Right renal pelvis (tissue), 4 donors: ENCODE measurements around the gene PPTC7. TPM values are rescaled to one million over a fixed set of nuclear protein-coding genes. Genes with fewer than 3 reads are reported as not detected.
"Not testable (repeated sequence)": the region's sequence is repeated elsewhere in the genome, so short reads cannot be mapped to it uniquely, and the experiment has no call there.

Source experiments
- DNase-seq, 4 donors: peaks; one replicate each; pipeline ENCODE4 v3.0.0-alpha.2; 2013; ENCODE audit warnings: low read depth in 4 of 4, low spot score in 3 of 4, missing footprints in 1 of 4
- polyA plus RNA-seq, 4 donors: library from polyadenylated mRNA; unstranded; fragments of 120-200 nt; gene quantifications; one replicate each; pipeline ENCODE4 v1.2.1, GENCODE V29; 2013; ENCODE audit not compliant: insufficient read length in 4 of 4

Gene PPTC7
- polyA plus RNA-seq, 4 donors: 19.1 to 24.7 (median 24.3) TPM

DNA sequence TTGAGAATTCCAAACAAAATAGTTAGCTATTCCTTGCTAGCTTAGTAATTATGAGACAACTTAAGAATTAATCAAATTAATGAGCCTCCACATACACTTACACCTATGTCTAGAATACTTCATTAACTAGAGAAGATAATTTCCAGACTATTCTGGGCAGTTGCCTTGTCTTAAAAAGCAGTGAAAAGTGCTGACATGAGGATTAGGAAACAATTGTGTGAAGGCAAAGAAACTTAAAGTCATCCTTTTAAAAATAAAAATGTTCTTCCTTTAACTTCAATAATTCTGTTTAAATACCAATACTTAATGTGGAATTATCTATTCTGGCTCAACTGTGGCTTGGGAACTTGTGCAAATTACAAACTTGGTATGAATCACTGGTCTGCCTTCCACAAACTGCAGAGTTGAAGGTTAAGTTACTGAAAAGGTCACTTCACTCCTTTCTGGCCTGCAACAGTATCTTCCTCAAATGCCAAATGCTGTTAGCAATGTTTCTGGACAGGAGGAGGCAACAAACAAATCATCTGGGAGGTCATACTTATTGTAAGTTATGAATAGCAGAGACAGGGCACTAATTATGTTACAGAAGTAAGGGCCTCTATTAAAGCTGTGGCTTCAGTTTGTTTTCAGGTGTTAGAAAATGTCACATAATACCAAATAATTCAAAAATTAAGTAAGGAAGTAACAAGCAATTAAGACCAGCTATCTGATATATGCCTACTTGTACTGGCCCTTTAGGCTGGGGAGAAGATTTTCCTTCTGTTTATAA is 19.2 kb downstream of the PPTC7 start:
- no peak for DNase-seq

DNA sequence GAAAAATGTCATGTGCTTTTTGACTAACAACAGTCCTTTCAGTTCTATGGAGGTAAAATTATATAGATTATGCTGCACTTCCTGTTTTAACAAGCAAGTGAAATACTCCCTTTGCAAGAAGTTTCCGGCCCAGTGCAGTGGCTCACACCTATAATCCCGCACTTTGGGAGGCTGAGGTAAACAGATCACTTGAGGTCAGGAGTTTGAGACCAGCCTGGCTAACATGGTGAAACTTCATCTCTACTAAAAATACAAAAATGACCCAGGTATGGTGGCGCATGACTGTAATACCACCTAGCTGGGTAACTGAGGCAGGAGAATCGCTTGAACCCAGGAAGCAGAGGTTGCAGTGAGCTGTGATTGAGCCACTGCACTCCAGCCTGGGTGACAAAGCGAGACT is 20.7 kb downstream of the PPTC7 start:
- DNase-seq: not testable (repeated sequence)

DNA sequence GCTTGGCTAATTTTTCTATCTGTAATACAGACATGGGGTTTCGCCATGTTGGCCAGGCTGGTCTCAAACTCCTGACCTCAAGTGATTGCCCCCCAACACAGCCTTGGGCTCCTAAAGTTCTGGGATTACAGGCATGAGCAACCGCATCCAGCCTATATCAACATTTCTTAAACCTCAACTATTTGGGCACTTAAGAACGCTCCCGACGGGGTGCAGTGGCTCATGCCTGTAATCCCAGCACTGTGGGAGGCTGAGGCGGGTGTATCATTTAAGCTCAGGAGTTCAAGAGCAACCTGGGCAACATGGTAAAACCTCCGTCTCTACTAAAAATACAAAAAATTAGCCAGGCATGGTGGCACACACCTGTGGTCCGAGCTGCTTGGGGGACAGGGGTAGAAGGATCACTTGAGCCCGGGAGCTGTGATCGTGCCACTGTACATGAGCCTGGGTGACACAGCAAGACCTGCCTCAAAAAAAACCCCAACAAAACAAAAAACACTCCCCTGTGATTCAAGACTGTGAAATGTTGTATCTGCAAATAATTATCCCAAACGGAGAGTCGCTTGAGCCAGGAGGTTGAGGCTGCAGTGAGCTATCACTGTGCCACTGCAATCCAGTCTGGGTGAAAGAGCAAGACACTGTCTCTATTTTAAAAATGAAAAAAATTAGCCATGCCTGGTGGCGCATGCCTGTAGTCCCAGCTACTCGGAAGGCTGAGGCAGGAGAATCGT is 21.5 kb downstream of the PPTC7 start:
- no peak for DNase-seq

DNA sequence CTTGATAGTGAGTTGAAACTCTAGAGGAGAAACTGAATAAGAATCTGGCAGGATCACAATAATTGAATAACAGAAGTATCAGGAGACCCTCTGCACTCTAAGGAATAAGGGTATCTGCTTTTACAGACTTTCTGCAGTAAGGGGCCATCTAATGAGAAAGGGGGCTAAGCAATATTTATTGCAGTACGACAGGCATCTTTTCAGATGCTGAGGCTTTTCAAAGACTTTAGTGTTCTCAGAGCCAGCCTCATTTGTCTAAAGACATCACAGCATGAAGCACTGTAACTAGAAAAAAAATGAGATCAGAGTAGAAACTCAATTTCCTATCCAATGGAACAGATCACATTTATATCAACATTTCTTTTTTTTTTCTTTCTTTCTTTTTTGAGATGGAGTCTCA is 22.2 kb downstream of the PPTC7 start:
- no peak for DNase-seq

DNA sequence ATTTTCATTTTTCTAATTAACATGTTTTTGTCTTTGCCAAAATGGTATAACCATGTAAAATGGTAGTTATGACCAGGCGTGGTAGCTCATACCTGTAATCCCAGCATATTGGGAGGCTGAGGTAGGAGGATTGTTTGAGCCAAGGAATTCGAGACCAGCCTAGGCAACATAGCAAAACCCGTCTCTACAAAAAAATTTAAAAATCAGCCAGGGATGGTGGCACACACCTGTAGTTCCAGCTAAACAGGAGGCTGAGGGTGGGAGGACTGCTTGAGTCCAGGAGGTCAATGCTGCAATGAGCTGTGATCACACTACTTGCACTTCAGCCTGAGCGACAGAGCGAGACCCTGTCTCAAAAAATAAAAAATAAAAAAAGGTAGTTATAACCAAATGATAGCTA is 23.1 kb downstream of the PPTC7 start:
- DNase-seq: no peak

DNA sequence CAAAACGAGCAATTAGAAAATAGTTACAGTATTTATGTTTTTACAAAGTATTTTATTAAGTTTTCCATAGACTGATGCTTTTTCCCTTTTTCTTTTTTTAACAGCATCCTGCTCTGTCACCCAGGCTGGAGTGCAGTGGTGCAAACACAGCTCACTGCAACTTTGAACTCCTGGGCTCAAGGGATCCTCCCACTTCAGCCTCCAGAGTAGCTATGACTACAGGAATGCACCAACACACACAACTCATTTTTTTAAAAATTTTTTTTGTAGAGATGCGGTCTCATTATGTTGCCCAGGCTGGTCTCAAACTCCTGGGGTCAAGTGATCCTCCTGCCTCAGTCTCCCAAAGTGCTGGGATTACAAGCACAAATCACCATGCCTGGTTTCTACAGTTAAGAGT is 24.2 kb downstream of the PPTC7 start:
- DNase-seq: not testable (repeated sequence)

DNA sequence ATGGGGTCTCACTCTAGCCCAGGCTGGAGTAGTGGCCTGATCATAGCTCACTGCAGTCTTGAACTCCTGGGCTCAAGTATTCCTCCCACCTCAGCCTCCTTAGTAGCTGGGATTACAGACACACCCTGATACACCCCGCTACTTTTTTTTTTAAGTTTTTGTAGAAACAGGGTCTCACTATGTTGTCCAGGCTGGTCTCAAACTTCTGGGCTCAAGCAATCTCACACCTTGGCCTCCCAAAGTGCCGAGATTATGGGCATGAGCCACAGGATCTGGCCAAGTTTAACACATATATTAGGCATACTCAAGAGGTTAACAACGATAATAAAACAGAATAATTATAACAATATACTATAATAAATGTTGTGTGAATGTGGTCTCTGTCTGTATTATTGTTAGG is 25.8 kb downstream of the PPTC7 start:
- no peak for DNase-seq

DNA sequence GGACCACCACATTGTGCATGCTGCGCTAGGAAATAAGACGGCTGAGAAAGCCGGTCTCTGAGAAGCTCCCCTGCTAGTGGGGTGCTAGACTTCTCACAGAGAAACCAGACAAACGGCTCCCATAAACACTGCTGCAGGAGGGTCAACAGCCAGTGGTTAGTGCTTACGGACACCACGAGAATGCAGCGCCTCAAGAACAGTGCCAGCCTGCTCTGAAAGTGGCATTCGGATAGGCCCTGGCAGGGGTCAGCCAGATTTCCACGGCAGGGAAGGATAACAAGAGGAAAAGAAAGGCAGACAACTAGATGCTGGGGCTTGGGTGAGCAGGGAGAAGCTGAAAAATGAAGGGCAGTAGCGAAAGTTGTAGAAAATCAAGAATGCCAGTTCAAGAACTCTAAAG is 26.4 kb downstream of the PPTC7 start:
- no peak for DNase-seq

DNA sequence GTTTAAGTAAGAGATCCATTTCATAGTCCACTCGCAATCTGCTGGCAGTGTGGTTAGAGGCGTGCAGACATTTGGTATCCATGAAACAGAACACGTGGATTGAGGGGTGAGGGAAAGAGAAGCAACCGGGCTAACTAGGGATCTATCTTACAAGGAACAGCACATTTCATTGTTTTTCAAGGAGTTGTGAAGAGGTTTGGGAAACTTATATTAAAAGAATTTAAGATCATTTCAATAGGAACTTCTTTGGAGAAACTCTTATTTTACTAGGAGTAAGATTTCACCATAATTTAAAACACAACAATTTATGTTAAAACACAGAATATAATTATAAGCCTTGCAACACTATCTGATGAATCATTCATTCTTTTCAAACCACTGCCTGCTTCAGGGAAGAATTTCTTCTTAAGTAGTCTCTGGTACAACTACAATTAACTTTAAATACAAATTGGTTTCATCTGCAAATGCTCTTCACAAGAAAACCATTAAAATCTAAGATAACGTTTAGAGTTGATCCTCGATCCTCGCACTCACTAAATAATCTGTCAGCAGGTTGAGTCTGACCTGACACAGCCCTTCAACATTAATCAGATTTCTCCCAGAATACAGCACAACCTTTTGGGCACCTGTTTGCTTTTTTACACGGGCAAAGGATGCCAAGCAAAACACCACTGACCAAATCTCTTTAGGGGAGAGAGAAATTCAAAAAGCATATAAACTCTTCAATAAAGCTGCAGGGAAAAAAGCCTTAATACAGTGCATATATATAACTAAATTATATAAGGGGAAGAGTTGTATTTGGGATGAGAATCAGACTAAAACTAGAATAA is 27.3 kb downstream of the PPTC7 start:
- DNase-seq: no peak

DNA sequence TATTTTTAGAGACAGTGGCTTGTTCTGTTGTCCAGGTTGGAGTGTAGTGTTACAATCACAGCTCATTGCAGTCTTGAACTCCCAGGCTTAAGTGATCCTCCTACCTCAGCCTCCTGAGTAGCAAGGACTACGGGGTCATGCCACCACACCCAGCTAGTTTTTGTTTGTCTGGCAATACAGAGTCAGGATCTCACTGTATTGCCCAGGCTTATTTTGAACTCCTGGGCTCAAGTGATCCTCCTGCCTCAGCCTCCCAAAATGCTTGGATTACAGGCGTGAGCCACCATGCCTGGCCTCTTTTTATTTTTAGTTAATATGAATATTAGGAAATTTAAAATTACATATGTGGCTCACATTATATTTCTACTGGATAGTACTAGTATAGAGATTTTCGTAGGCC is 28.9 kb downstream of the PPTC7 start:
- no peak for DNase-seq

DNA sequence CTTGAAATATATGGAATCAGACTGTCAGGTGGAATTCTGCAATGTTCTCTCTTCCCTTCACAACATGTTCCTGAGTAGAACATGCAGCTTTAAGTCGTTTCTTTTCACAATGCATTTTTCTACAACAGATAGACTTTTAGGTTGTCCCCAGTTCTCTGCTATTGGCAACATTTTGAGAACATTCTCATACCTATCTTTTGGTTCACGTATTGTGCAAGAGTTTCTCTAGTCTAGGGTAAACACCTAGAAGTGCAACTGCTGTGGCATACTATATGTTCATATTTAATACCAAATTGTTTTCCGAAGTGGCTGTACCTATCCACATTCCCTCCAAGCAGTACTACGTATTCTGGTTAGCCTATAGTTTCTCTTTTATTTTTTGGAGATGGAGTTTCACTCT is 32.1 kb downstream of the PPTC7 start:
- no peak for DNase-seq

DNA sequence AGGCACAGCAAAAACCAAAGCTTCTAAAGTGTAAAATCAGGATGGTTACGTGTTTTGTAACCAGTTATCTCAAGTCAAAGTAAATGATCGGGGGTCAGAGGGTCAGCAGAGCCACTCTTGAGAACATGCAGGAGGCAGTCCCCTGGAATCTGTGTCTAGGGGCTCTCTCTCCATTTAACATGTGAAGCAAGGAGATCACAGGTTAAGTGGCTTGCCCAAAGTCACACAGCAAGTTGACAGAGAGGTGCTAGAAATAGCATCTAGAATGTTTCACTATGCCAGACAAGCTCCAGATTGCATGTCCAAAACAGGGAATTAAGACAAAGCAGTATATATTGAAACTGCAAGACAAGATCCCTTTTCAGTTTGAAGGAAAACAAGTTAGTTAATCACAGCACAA is 33.4 kb downstream of the PPTC7 start:
- DNase-seq: no peak

DNA sequence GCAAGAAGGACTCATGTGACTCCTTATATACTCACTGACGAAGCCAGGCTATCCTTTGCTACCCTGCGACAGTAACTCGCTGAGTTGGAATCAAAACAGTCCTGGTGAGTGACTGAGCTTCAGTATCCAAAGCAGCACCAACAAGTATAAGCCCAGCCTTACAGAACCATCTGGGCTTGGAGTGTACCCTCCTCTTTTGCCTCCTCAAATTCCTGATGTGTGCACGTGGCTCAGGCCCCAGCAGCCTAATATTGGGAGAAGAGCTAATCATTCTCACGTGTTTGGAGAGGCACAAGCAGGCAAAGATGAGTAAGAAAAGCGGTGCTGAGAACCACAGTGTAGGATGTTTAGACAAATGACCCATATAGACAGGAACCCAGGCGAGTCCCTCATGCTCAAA is 34.4 kb downstream of the PPTC7 start:
- DNase-seq: no peak

DNA sequence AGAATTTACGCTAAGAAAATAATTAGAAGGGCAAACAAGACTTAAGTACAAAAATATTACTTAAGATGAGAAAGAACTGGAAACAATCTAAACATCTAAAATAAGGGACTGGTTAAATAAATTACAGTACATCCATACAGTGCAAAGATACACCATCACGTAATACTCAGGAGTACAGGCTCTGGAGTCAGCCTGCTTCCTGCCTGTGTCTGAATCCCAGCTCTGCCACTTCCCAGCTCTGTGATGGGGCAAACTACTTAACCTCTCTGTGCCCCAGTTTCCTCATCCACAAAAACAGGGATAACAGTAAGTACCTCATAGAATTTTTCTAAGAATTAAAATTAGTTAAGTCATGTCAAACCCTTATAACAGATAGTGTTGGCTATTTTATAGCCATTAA is 36.0 kb downstream of the PPTC7 start:
- no peak for DNase-seq

DNA sequence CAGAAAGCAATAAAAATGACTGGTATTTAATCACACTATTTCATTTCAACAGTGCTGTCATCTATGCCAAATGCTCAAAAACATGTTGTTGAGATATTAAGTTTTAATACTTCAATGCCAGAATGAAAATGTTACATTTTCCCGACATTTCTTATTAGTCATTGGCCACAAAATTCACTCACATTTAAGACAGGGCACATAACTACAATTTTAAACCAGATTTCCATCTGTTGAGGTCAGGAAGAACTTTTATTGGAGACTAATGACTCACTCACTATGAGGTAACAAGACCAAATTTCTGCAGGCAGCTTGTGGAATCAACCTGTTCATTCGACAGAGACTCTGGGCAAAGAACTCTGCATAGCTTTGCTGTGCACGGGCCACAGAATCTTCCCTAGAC is 36.8 kb downstream of the PPTC7 start:
- DNase-seq: no peak

DNA sequence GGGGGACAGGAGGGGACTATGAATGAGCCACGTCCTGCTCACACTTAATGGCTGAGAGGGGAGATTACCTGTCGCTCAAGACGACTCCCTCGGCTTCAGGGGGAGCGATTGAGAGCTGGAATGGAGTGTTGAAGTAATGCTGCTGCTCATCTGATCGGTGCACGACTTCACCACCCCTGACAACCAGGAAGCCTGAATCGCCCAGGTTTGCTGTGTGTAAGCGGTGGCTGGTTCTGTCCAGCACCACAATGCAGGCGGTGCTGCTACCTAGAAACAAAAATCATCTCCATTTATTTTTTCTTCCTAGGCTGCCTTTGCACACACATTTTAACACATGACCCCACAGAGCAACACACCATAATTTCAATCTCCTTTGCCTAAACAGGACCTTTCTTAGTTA is 37.3 kb downstream of the PPTC7 start:
- DNase-seq: no peak

DNA sequence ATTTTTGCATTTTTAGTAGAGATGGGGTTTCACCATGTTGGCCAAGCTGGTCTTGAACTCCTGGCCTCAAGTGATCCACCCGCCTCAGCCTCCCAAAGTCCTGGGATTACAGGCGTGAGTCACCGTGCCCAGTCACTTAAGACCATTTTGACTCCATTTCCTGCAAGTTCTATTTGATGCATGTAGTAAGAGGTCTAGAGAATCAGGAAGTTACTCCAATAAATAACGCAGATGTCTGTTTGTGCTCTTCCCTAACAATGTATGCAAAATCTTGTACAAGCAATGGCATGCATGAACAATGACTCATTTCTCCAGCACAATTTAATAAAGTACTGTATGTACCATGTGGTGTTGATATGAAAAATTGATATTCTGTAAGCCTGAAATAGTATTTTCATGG is 37.9 kb downstream of the PPTC7 start:
- DNase-seq: not testable (repeated sequence)

DNA sequence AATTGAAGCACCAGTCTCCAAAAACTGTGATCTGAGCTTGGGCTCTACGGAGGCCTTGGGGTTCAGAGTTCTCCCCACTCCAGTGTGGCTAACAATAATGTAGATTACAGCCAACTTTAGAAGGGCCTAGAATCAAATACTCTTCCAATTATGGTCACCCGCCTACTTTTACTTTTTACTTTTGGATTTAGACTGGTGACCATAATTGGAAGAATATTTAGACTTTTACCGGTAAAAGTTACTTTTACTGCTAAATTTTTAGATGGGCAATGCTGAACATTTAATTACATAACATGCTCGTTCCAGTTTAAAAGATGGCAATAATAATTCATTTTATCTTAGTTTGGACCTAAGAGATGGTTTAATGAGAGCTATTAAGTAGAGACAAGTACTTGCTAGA is 39.2 kb downstream of the PPTC7 start:
- DNase-seq: no peak

DNA sequence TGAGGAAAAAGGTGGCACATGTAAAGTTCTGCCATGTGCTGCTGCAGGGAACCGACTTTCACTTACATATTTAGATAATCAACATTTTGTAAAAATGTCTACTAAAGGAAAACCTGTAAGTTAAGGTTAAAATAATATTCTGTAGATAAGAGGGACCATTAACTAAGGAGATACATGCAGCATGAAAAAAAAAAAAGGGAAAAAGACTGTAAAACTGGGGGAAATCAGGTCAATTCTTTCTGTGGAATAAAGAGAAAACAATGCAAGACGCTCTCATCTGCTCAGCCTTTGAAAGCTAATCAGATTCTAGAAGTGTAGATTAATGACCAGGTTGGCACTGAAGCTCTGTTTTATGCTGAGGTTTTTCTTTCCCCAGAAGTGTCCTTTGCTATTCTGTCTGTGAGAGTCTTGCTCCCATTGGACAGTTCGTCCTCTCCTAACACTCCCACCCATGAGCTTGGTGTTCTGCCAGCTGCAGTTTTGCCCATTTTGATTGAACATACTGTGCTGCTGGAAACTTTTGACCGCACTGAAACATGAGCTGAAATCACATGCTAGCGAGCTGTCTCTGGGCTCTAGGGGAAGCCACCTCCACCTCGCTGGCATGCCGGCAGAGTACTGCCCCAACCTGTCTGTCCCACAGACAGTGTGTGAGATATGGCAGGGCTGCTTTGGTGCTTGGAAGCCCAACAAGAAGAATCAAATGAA is 39.7 kb downstream of the PPTC7 start:
- peak; percentile 23 to 61 (median 44) for DNase-seq

DNA sequence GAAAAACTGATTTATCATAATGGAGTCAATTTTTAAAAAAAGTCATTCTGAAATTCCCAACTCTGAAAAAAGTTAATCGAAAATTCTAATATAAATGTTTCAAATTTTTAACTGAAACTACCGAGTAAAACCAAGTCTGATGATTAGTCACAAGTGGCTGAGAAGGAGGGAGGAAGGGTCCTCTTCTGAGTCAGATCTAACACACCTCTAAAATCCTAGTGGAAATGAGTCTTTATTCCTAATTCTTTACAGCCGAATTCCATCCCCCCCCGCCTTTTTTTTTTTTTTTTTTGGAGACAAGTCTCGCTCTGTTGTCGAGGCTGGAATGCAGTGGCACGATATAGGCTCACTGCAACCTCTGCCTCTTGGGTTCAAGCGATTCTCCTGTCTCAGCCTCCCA is 43.1 kb downstream of the PPTC7 start:
- no peak for DNase-seq
